ENCODE data around the gene GDF3. TPM values are rescaled to one million over a fixed set of nuclear protein-coding genes. Genes with fewer than 3 reads are reported as not detected.
"Not testable (repeated sequence)": the region's sequence is repeated elsewhere in the genome, so short reads cannot be mapped to it uniquely, and the experiment has no call there.

Gene GDF3
- total RNA-seq, 1 experiment from 2014 or later, result not detected

- no peaks in the 10 kb centered on the region for H3K4me1 ChIP-seq (replicated peaks; ENCODE audit: insufficient read depth)
- no peak overlapping the region for H3K27ac ChIP-seq
- no peaks in the 10 kb centered on the region for H3K9me3 ChIP-seq (ENCODE audit: insufficient read depth, low read depth)
- H3K9me2 ChIP-seq (ENCODE audit: insufficient read depth), result no peaks in the 10 kb centered on the region
- POLR2A ChIA-PET (ENCODE audit: unreplicated experiment), result interaction anchor here (0.5 to 0.6 kb wide), 2 partner anchors 398 to 421 kb away, joined by 4 to 5 read pairs; no protein-coding TSS in a partner anchor
- no peaks in the 10 kb centered on the region for H4K20me1 ChIP-seq (ENCODE audit: insufficient read depth)
- no peaks in the 10 kb centered on the region for H3K36me3 ChIP-seq (ENCODE audit: low read depth)
- H3F3A ChIP-seq (ENCODE audit: insufficient read depth, low read depth), result no peaks in the 10 kb centered on the region
- H3K4me3 ChIP-seq, result no peak overlapping the region
- H3K79me2 ChIP-seq (ENCODE audit: low read depth), result no peaks in the 10 kb centered on the region
- intact Hi-C loops (cut with micrococcal nuclease; ENCODE audit: unreplicated experiment), result loop anchor here (5.0 kb wide), 1 partner anchor 313 kb away; no protein-coding TSS in a partner anchor
- no peaks in the 10 kb centered on the region for H3K27me3 ChIP-seq (ENCODE audit: insufficient read depth, low read depth)
- H3K4me2 ChIP-seq, result no peak overlapping the region
- no TSS peak for BruUV-seq (replicated peaks)
- no peak for DNase-seq
- CTCF ChIA-PET, result interaction anchor here (0.5 kb wide), 1 partner anchor 228 kb away, joined by 8 read pairs; no protein-coding TSS in a partner anchor
- no peak for TF ChIP-seq EZH2 (IDR thresholded peaks at IDR 0.05; ENCODE audit: low read depth)
- TF ChIP-seq, protein P1, sequence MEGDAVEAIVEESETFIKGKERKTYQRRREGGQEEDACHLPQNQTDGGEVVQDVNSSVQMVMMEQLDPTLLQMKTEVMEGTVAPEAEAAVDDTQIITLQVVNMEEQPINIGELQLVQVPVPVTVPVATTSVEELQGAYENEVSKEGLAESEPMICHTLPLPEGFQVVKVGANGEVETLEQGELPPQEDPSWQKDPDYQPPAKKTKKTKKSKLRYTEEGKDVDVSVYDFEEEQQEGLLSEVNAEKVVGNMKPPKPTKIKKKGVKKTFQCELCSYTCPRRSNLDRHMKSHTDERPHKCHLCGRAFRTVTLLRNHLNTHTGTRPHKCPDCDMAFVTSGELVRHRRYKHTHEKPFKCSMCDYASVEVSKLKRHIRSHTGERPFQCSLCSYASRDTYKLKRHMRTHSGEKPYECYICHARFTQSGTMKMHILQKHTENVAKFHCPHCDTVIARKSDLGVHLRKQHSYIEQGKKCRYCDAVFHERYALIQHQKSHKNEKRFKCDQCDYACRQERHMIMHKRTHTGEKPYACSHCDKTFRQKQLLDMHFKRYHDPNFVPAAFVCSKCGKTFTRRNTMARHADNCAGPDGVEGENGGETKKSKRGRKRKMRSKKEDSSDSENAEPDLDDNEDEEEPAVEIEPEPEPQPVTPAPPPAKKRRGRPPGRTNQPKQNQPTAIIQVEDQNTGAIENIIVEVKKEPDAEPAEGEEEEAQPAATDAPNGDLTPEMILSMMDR (conservative IDR thresholded peaks at IDR 0.05), result no peak
- 0 out of 2 replicates have a peak overlapping the region, but pooled peaks have one; percentile 36 for H2AFZ ChIP-seq
These were observed 16.1 kb downstream of the GDF3 start for GRCh38 chr12:7679251-7680045.

DNA sequence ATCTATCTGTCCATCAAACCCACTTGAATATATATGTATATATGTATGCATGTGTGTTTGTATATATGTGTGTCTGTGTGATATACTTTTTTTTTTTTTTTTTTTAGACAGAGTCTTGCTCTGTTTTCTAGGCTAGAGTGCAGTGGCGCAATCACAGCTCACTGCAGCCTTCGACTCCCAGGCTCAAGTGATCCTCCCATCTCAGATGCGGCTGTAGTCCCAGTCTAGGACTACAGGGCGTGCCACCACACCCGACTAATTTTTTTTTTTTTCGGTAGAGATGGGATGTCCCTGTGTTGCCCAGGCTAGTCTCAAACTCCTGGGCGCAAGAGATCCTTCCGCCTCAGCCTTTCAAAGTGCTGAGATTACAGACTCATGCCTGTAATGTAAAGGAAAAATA is 16.8 kb downstream of the GDF3 start:
- H3K79me2 ChIP-seq (ENCODE audit: low read depth), result no peaks in the 10 kb centered on the region
- no peak overlapping the region for H2AFZ ChIP-seq
- H3K9me3 ChIP-seq (ENCODE audit: insufficient read depth, low read depth), result no peaks in the 10 kb centered on the region
- CTCF ChIA-PET, result interaction anchor here (0.5 to 0.7 kb wide), 2 partner anchors 123 to 229 kb away, joined by 4 to 8 read pairs; no protein-coding TSS in a partner anchor
- POLR2A ChIA-PET (ENCODE audit: unreplicated experiment), result interaction anchor here (0.5 to 0.6 kb wide), 2 partner anchors 398 to 421 kb away, joined by 4 to 5 read pairs; no protein-coding TSS in a partner anchor
- H3K4me1 ChIP-seq (replicated peaks; ENCODE audit: insufficient read depth), result no peaks in the 10 kb centered on the region
- no peaks in the 10 kb centered on the region for H3F3A ChIP-seq (ENCODE audit: insufficient read depth, low read depth)
- no peaks in the 10 kb centered on the region for H4K20me1 ChIP-seq (ENCODE audit: insufficient read depth)
- H3K4me3 ChIP-seq, result no peak overlapping the region
- DNase-seq, result no peak
- intact Hi-C loops (cut with micrococcal nuclease; ENCODE audit: unreplicated experiment), result loop anchor here (5.0 kb wide), 1 partner anchor 314 kb away; no protein-coding TSS in a partner anchor
- no peaks in the 10 kb centered on the region for H3K27me3 ChIP-seq (ENCODE audit: insufficient read depth, low read depth)
- BruUV-seq (replicated peaks), result no TSS peak
- H3K36me3 ChIP-seq (ENCODE audit: low read depth), result no peaks in the 10 kb centered on the region
- H3K9me2 ChIP-seq (ENCODE audit: insufficient read depth), result no peaks in the 10 kb centered on the region
- TF ChIP-seq, protein P1 (conservative IDR thresholded peaks at IDR 0.05), result no peak
- TF ChIP-seq EZH2 (IDR thresholded peaks at IDR 0.05; ENCODE audit: low read depth), result no peak
- no peak overlapping the region for H3K27ac ChIP-seq
- H3K4me2 ChIP-seq, result no peak overlapping the region

GRCh38 chr12:7677432-7677888 is 18.1 kb downstream of the GDF3 start:
- intact Hi-C loops (cut with micrococcal nuclease; ENCODE audit: unreplicated experiment), result loop anchor here (1.0 to 5.0 kb wide), 2 partner anchors 130 to 315 kb away; no protein-coding TSS in a partner anchor
- H3K27ac ChIP-seq; H3K27me3 ChIP-seq (ENCODE audit: insufficient read depth, low read depth); H3K79me2 ChIP-seq (ENCODE audit: low read depth); H3K4me2 ChIP-seq; BruUV-seq (replicated peaks); POLR2A ChIA-PET (ENCODE audit: unreplicated experiment); H3K9me2 ChIP-seq (ENCODE audit: insufficient read depth); H3F3A ChIP-seq (ENCODE audit: insufficient read depth, low read depth); DNase-seq; H3K4me1 ChIP-seq (replicated peaks; ENCODE audit: insufficient read depth); H3K9me3 ChIP-seq (ENCODE audit: insufficient read depth, low read depth); H3K36me3 ChIP-seq (ENCODE audit: low read depth); H4K20me1 ChIP-seq (ENCODE audit: insufficient read depth); H3K4me3 ChIP-seq; H2AFZ ChIP-seq: not testable (repeated sequence)
- TF ChIP-seq, protein P1 (conservative IDR thresholded peaks at IDR 0.05), result peak; percentile 61; the same call in 1 of the 2 replicates
- CTCF ChIA-PET, result interaction anchor here (0.6 kb wide), 1 partner anchor 316 kb away, joined by 3 read pairs; no protein-coding TSS in a partner anchor

GRCh38 chr12:7675455-7675854 is 20.1 kb downstream of the GDF3 start:
- H3K4me3 ChIP-seq; H3K4me1 ChIP-seq (replicated peaks; ENCODE audit: insufficient read depth); H3F3A ChIP-seq (ENCODE audit: insufficient read depth, low read depth); H3K27ac ChIP-seq; POLR2A ChIA-PET (ENCODE audit: unreplicated experiment); H3K79me2 ChIP-seq (ENCODE audit: low read depth); H3K9me3 ChIP-seq (ENCODE audit: insufficient read depth, low read depth); DNase-seq; H3K4me2 ChIP-seq; H3K27me3 ChIP-seq (ENCODE audit: insufficient read depth, low read depth); H4K20me1 ChIP-seq (ENCODE audit: insufficient read depth); H2AFZ ChIP-seq; H3K36me3 ChIP-seq (ENCODE audit: low read depth); BruUV-seq (replicated peaks); H3K9me2 ChIP-seq (ENCODE audit: insufficient read depth): not testable (repeated sequence)
- CTCF ChIA-PET, result interaction anchor here (0.7 kb wide), 1 partner anchor 568 kb away, joined by 5 read pairs; no protein-coding TSS in a partner anchor
- intact Hi-C loops (cut with micrococcal nuclease; ENCODE audit: unreplicated experiment), result loop anchor here (5.0 kb wide), 1 partner anchor 317 kb away; no protein-coding TSS in a partner anchor

Measured in PC-9 (cell line).